OCI-LY7 (cell line): ENCODE data around the gene DNASE1L3. TPM values are rescaled to one million over a fixed set of nuclear protein-coding genes. Genes with fewer than 3 reads are reported as not detected.

Experiments
- Bru-seq: library from RNA; stranded (reverse); fragments of 400-500 nt; gene quantifications from one replicate; lab custom pipeline; 2021; lab: Mats Ljungman, UMichigan
- BruChase-seq, 2 experiments: library from RNA; stranded (reverse); fragments of 400-500 nt; gene quantifications; one replicate each; lab custom pipeline; 2021; lab: Mats Ljungman, UMichigan
- BruUV-seq: library from RNA; stranded (reverse); fragments of 400-500 nt; replicated peaks from 2 replicates; lab custom pipeline; 2021; lab: Mats Ljungman, UMichigan
- CTCF ChIA-PET: fragments of 300-600 bp; sonication (Branson Sonifier 250); formaldehyde crosslinking; loops from one replicate; lab custom pipeline; 2022; ENCODE audit warnings: antibody characterized with exemption; ENCODE audit not compliant: unreplicated experiment; lab: Charles Lee
- POLR2A ChIA-PET: fragments of 300-600 bp; sonication (Branson Sonifier 250); formaldehyde crosslinking; loops from one replicate; lab custom pipeline; 2022; ENCODE audit warnings: antibody characterized with exemption; lab: Charles Lee
- DNase-seq: peaks from one replicate; pipeline ENCODE4 v3.0.0-alpha.2; 2015; ENCODE audit warnings: low spot score
- H2AFZ ChIP-seq: fragments of 200-600 bp; sonication (generic), shearing (Covaris generic); 2 replicates; pipeline ENCODE4 v1.6.1; 2014; ENCODE audit warnings: mild to moderate bottlenecking, antibody characterized with exemption, low read length, moderate library complexity
- H3K27ac ChIP-seq: fragments of 200-600 bp; sonication (generic); 2 replicates; pipeline ENCODE4 v1.5.1; 2014; ENCODE audit warnings: mixed run types, low read depth, mild to moderate bottlenecking, moderate library complexity, low read length, inconsistent platforms; ENCODE audit not compliant: poor library complexity, severe bottlenecking
- H3K36me3 ChIP-seq: fragments of 200-600 bp; sonication (generic); 2 replicates; pipeline ENCODE4 v1.6.1; 2014; ENCODE audit warnings: mild to moderate bottlenecking, antibody characterized with exemption, low read length, moderate library complexity, mixed read lengths; ENCODE audit not compliant: insufficient read depth
- H3K4me1 ChIP-seq: fragments of 200-600 bp; sonication (generic); 2 replicates; pipeline ENCODE4 v1.5.1; 2014; ENCODE audit warnings: mild to moderate bottlenecking, low read length; ENCODE audit not compliant: insufficient read depth, poor library complexity, severe bottlenecking
- H3K4me2 ChIP-seq: fragments of 200-600 bp; sonication (generic); 2 replicates; pipeline ENCODE4 v1.6.1; 2014; ENCODE audit warnings: mild to moderate bottlenecking, low read length
- H3K4me3 ChIP-seq: fragments of 200-600 bp; sonication (generic); 2 replicates; pipeline ENCODE4 v1.5.1; 2014; ENCODE audit warnings: mild to moderate bottlenecking, low read depth, low read length; ENCODE audit not compliant: poor library complexity, severe bottlenecking
- H3K79me2 ChIP-seq: fragments of 200-600 bp; sonication (generic); 2 replicates; pipeline ENCODE4 v1.6.1; 2016; ENCODE audit warnings: low read depth, mild to moderate bottlenecking, low read length, moderate library complexity, mixed read lengths; ENCODE audit not compliant: insufficient read depth
- H3K9me2 ChIP-seq: fragments of 200-600 bp; sonication (generic); 2 replicates; pipeline ENCODE4 v1.6.1; 2016; ENCODE audit warnings: mild to moderate bottlenecking, low read length, mixed read lengths; ENCODE audit not compliant: insufficient read depth
- H3K9me3 ChIP-seq: fragments of 200-600 bp; sonication (generic); 2 replicates; pipeline ENCODE4 v1.6.1; 2014; ENCODE audit warnings: mild to moderate bottlenecking, mixed run types, low read length, mixed read lengths
- H4K20me1 ChIP-seq: fragments of 200-600 bp; sonication (generic); 2 replicates; pipeline ENCODE4 v1.6.1; 2014; ENCODE audit warnings: mild to moderate bottlenecking, antibody characterized with exemption, low read length, moderate library complexity, mixed read lengths; ENCODE audit not compliant: insufficient read depth
- CTCF ChIP-seq: fragments of 200-600 bp; sonication (generic); conservative IDR thresholded peaks from 2 replicates; pipeline ENCODE4 v1.5.1; 2014; ENCODE audit warnings: mild to moderate bottlenecking, antibody characterized with exemption, low read length, moderate library complexity, mixed read lengths
- EZH2phosphoT487 ChIP-seq: fragments of 200-600 bp; sonication (generic); IDR thresholded peaks from 2 replicates; pipeline ENCODE4 v1.6.1; 2018; ENCODE audit warnings: low read depth, borderline replicate concordance, mild to moderate bottlenecking, mixed run types, antibody characterized with exemption, low read length, moderate library complexity, mixed read lengths
- intact Hi-C: fragments of 100-400 bp; cut with micrococcal nuclease; formaldehyde crosslinking; loops from one replicate; pipeline ENCODE4 v1.10.0; 2022; ENCODE audit not compliant: unreplicated experiment
- long read RNA-seq: library from polyadenylated mRNA; stranded (forward); transcript quantifications from one replicate; pipeline ENCODE4 v2.0.0, GENCODE V29; 2022
- total RNA-seq, 2 experiments: library from RNA; depleted of rRNA in 1 of 2; stranded (reverse); fragments of >200 nt in 1 of 2; shearing (Covaris generic) in 1 of 2; gene quantifications; 2 replicates each; pipeline ENCODE4 v1.2.3, GENCODE V29; 2014 to 2022

DNASE1L3 gene
- total RNA-seq (2014; rRNA removed; shearing (Covaris generic)) (not detected in 2 replicates), total RNA-seq (2022) (0.61 and 1.3 TPM in 2 replicates), Bru-seq, nascent RNA (percentile 21 among the genes with signal in this experiment), BruChase-seq, experiment 1, labeled RNA remaining after a 6-hour chase (percentile 16 among the genes with signal in this experiment), BruChase-seq, experiment 2, labeled RNA remaining after a 2-hour chase (percentile 17 among the genes with signal in this experiment)
- long read RNA-seq = 0 reads

- DNase-seq = no peak
- Histone ChIP-seq H3K9me2 (no peaks in the 10 kb centered on the region), H3K9me3 (no peaks in the 10 kb centered on the region), H3K4me1 (peaks cover 17% of the 10 kb centered on the region), H3K27ac (no peak within 1 kb of the TSS), H4K20me1 (no peaks in the 10 kb centered on the region), H3K4me3 (no peak within 1 kb of the TSS), H2AFZ (no peak within 1 kb of the TSS), H3K36me3 (no peaks in the 10 kb centered on the region), H3K4me2 (no peak within 1 kb of the TSS), H3K79me2 (no peaks in the 10 kb centered on the region)
- intact Hi-C loops = no loop called here
- POLR2A ChIA-PET = interaction anchor here (0.5 to 0.9 kb wide), 2 partner anchors 14 to 59 kb away, joined by 4 to 5 read pairs; no protein-coding TSS in a partner anchor
- TF ChIP-seq CTCF (no peak), EZH2phosphoT487 (no peak)
- BruUV-seq = no TSS peak
- CTCF ChIA-PET = no interaction called here
These were observed at the start of gene DNASE1L3 for GRCh38 chr3:58210761-58211460. TSS of gene DNASE1L3 (minus strand) at chr3:58210972. CDS start at chr3:58210906, 66 bp downstream.

- CTCF ChIA-PET = no interaction called here
- no peak overlapping the region for H2AFZ ChIP-seq
- H4K20me1 ChIP-seq = no peaks in the 10 kb centered on the region
- H3K36me3 ChIP-seq = peaks cover 4% of the 10 kb centered on the region; the same call in 1 of the 2 replicates
- H3K4me2 ChIP-seq = no peak overlapping the region
- no peak overlapping the region for H3K27ac ChIP-seq
- no peak for TF ChIP-seq EZH2phosphoT487
- no peak for TF ChIP-seq CTCF
- H3K4me3 ChIP-seq = no peak overlapping the region
- H3K9me3 ChIP-seq = no peaks in the 10 kb centered on the region
- no peaks in the 10 kb centered on the region for H3K9me2 ChIP-seq
- POLR2A ChIA-PET = interaction anchor here (0.5 to 0.6 kb wide), 2 partner anchors 258 to 1598 kb away, joined by 3 to 6 read pairs; no protein-coding TSS in a partner anchor
- no peaks in the 10 kb centered on the region for H3K79me2 ChIP-seq
- no TSS peak for BruUV-seq
- DNase-seq = no peak
- H3K4me1 ChIP-seq = no peaks in the 10 kb centered on the region
- intact Hi-C loops = no loop called here
These were observed 49.5 kb upstream of the DNASE1L3 start for GRCh38 chr3:58260261-58260731.
